Breast epithelium (tissue), 3 donors: ENCODE data around the gene OXCT1.

Source experiments
- CTCF ChIP-seq, 3 donors: fragments of 450-650 bp; IDR thresholded peaks; one replicate each; pipeline ENCODE4 v1.5.1; 2016 to 2017; ENCODE audit warnings: antibody characterized with exemption in 3 of 3, mild to moderate bottlenecking in 3 of 3, moderate library complexity in 3 of 3
- POLR2A ChIP-seq: fragments of 450-650 bp; IDR thresholded peaks from one replicate; pipeline ENCODE4 v1.6.1; 2016; ENCODE audit warnings: antibody characterized with exemption, mild to moderate bottlenecking, moderate library complexity
- POLR2AphosphoS5 ChIP-seq, 3 donors: sonication (generic); formaldehyde crosslinking; IDR thresholded peaks; one replicate each; pipeline ENCODE4 v1.6.1; 2017; ENCODE audit warnings: antibody characterized with exemption in 3 of 3

GRCh38 chr5:41751867-41752266, 118.4 kb downstream of the OXCT1 start:
- no peak for TF ChIP-seq CTCF (IDR thresholded peaks at IDR 0.05)
- TF ChIP-seq POLR2AphosphoS5 (IDR thresholded peaks at IDR 0.05), result no peak
- no peak for TF ChIP-seq POLR2A
